ENCODE results near the gene MELTF.

The MELTF gene

GRCh38 chr3:197026481-197026866 is 3.1 kb downstream of the MELTF start:
- DNase-seq = no peak

GRCh38 chr3:197025736-197026480 is 3.7 kb downstream of the MELTF start:
- DNase-seq = no peak

DNA sequence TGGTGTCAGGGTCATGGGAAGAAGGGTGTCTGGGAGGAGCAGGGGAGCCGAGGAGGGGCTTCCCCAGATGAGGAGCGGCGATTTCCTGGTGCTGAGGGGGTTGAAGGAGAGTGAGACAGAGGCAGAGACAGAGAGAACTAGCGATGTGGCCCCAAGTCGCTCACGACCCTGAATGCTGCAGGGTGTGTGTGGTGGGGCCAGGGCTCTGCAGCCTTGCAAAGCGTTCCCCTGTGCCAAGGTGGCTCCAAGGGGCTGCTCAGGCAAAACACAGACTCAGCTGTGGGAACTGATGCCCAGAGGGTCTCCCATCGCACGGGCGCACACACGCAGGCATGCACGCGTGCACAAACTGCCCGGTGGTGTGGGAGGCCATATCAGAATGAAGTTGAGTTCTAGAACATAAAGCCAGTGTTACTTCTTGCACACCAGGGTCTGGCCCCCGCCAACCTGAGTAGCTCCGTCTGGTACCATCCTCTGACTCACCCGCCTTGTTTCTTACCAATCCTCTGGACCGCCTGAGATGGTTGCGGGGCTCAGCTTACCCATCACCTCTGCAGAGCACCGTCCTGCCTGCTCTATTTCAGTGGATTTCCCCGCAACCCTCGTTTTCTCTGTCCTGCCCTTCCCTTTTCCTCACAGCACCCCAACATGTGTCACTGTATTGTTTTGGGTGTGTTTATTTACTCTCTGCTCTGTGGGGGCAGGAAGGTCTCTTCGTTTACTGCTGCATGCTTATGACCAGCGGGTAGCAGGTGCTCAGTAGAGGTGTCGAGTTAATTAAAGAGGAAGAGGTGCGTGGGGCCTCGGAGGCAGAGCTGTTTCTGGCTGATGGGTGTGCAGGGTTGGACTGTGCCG is 4.5 kb downstream of the MELTF start:
- DNase-seq = no peak

GRCh38 chr3:197023998-197024651 is 5.5 kb downstream of the MELTF start:
- DNase-seq = peak; percentile 32

DNA sequence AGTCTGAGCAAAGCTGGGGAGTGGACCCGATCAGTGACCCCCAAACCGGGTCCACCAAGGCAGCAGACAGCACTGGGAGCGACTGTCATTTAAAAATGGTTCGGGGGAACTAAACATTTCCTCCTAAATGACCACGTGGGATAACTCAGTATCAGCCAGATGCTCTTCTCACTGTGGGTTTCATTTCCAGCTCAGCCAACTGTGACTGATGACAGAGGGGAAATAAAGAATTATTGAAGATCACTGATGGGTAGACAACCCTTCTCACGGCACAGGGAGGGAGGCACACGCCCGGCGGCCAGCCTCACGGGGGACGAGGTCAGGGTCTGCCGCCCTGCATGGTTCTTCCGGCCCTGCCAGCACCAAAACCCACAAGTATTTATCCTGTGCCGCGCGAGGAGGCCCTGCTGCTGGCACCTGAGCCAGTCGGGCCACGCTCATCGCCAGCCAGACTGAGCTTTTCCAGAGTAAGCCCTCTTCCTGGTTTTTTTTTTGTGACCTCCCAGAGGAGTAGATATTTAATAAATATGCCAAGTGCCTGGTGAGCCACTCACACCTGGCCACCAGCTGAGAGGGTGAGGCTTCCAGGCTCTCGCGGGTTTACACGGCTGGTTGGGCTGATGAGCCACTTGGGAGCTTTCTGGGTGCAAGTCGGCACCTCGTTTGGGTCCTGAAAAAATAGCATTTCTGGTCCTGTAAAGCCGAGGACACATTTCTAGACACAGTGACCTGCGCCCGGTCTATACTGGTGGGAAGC is 6.2 kb downstream of the MELTF start:
- peak; percentile 67 for DNase-seq

- no peak for DNase-seq
These were observed 7.0 kb downstream of the MELTF start for GRCh38 chr3:197022405-197023231.

GRCh38 chr3:197021729-197022404 is 7.8 kb downstream of the MELTF start:
- no peak for DNase-seq

- no peak for DNase-seq
These were observed 8.4 kb downstream of the MELTF start for GRCh38 chr3:197021231-197021630.

GRCh38 chr3:197019535-197019934 is 10.1 kb downstream of the MELTF start:
- no peak for DNase-seq

DNA sequence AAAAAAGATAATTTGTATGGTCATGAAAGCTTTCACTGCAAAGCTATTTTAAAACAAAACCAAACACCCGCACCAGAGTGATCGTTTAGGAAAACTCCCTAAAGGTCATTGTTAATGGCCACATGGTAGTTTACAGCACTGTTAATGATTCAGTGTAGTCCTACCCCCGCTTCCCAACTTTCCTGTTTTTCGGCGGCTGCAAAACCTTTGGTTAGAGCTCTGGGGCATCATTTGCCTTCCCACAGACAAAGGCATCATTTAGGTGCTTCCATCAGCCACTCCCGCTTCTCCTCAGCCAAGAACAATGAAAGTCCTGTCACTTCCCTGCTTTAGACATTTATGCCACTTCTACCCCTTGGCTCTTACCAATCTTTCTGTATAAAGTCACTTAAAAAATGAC is 10.6 kb downstream of the MELTF start:
- DNase-seq = no peak

- DNase-seq = no peak
These were observed 12.6 kb downstream of the MELTF start for GRCh38 chr3:197017003-197017402.

DNA sequence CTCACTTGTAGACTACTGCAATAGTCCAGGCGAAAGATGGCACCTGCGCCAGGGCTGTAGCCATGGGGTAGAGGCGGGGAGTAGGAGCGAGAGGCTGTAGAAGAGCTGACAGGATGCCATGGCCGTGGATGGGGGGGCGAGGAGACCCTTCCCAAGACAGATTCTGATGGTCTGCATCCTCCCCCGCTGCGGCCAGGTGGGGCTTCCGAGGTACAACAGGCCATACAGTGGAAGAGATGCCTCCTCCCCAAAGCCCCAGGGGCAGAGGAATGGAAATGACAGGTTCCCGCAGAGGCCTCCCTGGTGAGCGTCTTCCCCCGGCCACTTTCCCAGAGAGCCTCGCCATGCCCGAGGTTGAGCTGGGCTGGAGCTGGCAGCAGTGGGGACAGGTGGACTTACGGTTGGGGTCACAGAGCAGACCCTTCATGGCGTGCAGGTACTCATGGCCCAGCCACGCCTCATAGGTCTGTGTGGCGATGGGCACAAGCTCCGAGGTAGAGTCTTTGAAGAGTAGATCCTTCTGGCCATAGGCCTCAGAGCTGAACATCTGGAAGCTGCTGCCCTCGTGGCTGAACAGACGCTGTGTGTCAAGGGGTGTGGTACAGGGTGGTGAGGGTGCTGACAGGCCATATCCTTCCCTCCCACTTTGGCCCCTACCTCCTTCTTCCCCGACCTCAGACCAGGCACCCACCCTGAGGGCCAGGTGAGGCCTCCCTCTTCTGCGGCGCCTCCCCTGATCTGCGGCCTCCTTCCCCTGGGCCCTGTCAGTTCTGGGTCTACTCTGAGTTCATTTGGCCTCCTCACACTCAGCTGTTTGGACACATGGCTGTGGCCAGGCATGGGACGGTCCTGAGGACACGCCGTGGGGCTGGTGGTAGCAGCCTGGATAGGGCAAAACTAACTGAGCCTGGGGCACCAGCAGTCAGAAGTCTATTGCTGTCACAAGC is 13.6 kb downstream of the MELTF start:
- no peak for DNase-seq

- DNase-seq = no peak
These were observed 14.6 kb downstream of the MELTF start for GRCh38 chr3:197014942-197015575.

- no peak for DNase-seq
These were observed 15.6 kb downstream of the MELTF start for GRCh38 chr3:197014024-197014423.

DNA sequence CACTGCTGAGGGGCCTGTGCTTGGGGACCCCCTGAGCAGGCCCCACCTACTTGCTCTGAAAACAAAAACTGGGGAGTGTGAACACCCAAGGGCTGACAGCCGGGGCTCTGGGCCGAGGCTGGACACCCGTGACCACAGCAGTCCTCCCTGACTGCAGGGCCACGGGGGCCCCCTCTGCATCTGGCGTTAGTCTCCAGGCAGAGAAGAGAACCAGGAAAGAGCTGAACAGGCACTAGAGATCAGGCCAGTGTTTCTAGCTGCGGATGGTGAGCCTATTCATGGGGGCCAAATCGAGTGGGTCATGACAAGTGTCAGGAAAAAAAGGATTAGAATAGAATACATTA is 17.1 kb downstream of the MELTF start:
- DNase-seq = no peak

GRCh38 chr3:197011780-197012539 is 17.7 kb downstream of the MELTF start:
- DNase-seq = no peak

- no peak for DNase-seq
These were observed 18.9 kb downstream of the MELTF start for GRCh38 chr3:197010556-197011351.

GRCh38 chr3:197009532-197010019 is 20.0 kb downstream of the MELTF start:
- DNase-seq = no peak

All from NCI-H510A (cell line).